ENCODE measurements around the gene ADAMTS1.

Gene ADAMTS1

DNA sequence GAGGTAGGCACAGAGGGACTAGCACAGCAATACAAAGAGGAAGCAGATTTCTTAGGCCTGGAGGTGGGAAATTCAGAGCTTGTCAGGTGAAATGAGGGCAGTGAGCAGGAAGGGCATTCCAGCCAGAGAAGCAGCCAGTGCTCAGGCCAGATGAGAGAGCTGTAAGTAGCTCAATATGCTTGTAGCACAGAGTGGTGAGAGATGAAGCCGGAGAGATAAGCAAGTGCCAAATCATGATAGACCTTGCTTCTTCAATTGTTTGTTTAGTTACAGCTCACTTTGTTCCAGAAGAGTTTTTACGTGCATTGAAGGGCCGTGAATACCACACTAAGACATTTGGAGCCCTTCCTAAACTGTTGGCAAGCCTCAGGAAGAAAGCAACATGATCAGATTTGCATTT is 42.0 kb upstream of the ADAMTS1 start:
- Histone ChIP-seq H3K79me2 (ENCODE audit: control insufficient read depth, insufficient read depth, low read length, poor library complexity) (no peaks in the 10 kb centered on the region), H3K14ac (ENCODE audit: low read length) (no peak overlapping the region), H3K79me1 (ENCODE audit: low read length) (no peaks in the 10 kb centered on the region), H3K4me3 (ENCODE audit: low read depth, low read length) (no peak overlapping the region), H4K12ac (ENCODE audit: low read depth, low read length) (no peak overlapping the region), H4K91ac (ENCODE audit: low read depth, low read length) (no peak overlapping the region), H3K18ac (ENCODE audit: low read length) (no peak overlapping the region), H2BK5ac (ENCODE audit: low read depth, low read length, poor library complexity) (no peak overlapping the region), H2AFZ (ENCODE audit: insufficient read depth, low read length, poor library complexity) (no peak overlapping the region), H3K4me1 (ENCODE audit: control insufficient read depth in 1 of 2, insufficient read depth in 2 of 2, low read length in 2 of 2) (no peaks in the 10 kb centered on the region), H2BK120ac (ENCODE audit: insufficient read depth, low read length, poor library complexity) (no peak overlapping the region), H3K9ac (ENCODE audit: low read length) (no peak overlapping the region), H3K36me3 (ENCODE audit: control insufficient read depth in 1 of 2, insufficient read depth in 2 of 2, low read length in 2 of 2) (no peaks in the 10 kb centered on the region), H4K8ac (ENCODE audit: low read depth, low read length) (no peak overlapping the region), H2BK12ac (ENCODE audit: low read length) (no peak overlapping the region), H3K27ac (ENCODE audit: low read depth, low read length) (no peak overlapping the region), H3K9me3 (ENCODE audit: insufficient read depth, low read depth, low read length) (no peaks in the 10 kb centered on the region), H2AK5ac (ENCODE audit: low read length) (no peak overlapping the region), H3K27me3 (ENCODE audit: insufficient read depth, low read length) (no peaks in the 10 kb centered on the region), H3K23ac (ENCODE audit: low read length) (no peak overlapping the region), H3K4me2 (ENCODE audit: low read length) (no peak overlapping the region), H3K4ac (ENCODE audit: low read depth, low read length) (no peak overlapping the region)
- WGBS (ENCODE audit: extremely low coverage, insufficient coverage, insufficient read length), result no CpG with 5 or more reads among the region's 3 CpGs
- DNase-seq, result no peak

- no peak overlapping the region for H2AFZ ChIP-seq (ENCODE audit: insufficient read depth, low read length, poor library complexity)
- H3K9me3 ChIP-seq (ENCODE audit: insufficient read depth, low read depth, low read length), result no peaks in the 10 kb centered on the region
- no peak overlapping the region for H3K4ac ChIP-seq (ENCODE audit: low read depth, low read length)
- no peak overlapping the region for H2BK120ac ChIP-seq (ENCODE audit: insufficient read depth, low read length, poor library complexity)
- H4K8ac ChIP-seq (ENCODE audit: low read depth, low read length), result no peak overlapping the region
- H3K79me1 ChIP-seq (ENCODE audit: low read length), result no peaks in the 10 kb centered on the region
- H2AK5ac ChIP-seq (ENCODE audit: low read length), result no peak overlapping the region
- no peak overlapping the region for H2BK5ac ChIP-seq (ENCODE audit: low read depth, low read length, poor library complexity)
- no peak overlapping the region for H2BK12ac ChIP-seq (ENCODE audit: low read length)
- H3K4me1 ChIP-seq (ENCODE audit: control insufficient read depth in 1 of 2, insufficient read depth in 2 of 2, low read length in 2 of 2), result no peaks in the 10 kb centered on the region
- no peak overlapping the region for H3K4me2 ChIP-seq (ENCODE audit: low read length)
- no peak overlapping the region for H3K9ac ChIP-seq (ENCODE audit: low read length)
- H3K23ac ChIP-seq (ENCODE audit: low read length), result no peak overlapping the region
- no peaks in the 10 kb centered on the region for H3K36me3 ChIP-seq (ENCODE audit: control insufficient read depth in 1 of 2, insufficient read depth in 2 of 2, low read length in 2 of 2)
- no CpG with 5 or more reads among the region's 2 CpGs for WGBS (ENCODE audit: extremely low coverage, insufficient coverage, insufficient read length)
- no peaks in the 10 kb centered on the region for H3K79me2 ChIP-seq (ENCODE audit: control insufficient read depth, insufficient read depth, low read length, poor library complexity)
- no peak overlapping the region for H3K18ac ChIP-seq (ENCODE audit: low read length)
- H3K27ac ChIP-seq (ENCODE audit: low read depth, low read length), result no peak overlapping the region
- H3K27me3 ChIP-seq (ENCODE audit: insufficient read depth, low read length), result no peaks in the 10 kb centered on the region
- H4K12ac ChIP-seq (ENCODE audit: low read depth, low read length), result no peak overlapping the region
- H3K14ac ChIP-seq (ENCODE audit: low read length), result no peak overlapping the region
- no peak for DNase-seq
- H4K91ac ChIP-seq (ENCODE audit: low read depth, low read length), result no peak overlapping the region
- H3K4me3 ChIP-seq (ENCODE audit: low read depth, low read length), result no peak overlapping the region
These were observed 39.2 kb upstream of the ADAMTS1 start for GRCh38 chr21:26884436-26884835.

DNA sequence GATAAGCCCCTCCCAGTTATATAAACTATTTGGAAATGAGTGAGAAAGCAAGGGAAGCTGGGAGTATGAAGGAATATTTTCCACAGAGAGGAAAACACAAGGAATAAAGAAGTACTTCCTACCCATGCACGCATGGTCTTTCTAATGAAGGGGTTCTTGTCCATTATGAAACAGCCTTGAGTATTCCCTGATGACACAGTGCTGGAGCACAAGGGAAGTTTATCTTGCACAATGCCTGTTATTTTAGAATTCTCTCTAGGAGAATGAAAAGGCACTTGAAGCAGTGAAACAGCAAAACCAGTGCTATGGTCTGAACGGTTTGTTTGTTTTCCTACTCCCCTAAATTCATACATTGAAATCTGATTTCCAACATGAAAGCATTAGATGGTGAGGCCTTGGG is 38.6 kb upstream of the ADAMTS1 start:
- Histone ChIP-seq H2AK5ac (ENCODE audit: low read length) (no peak overlapping the region), H2AFZ (ENCODE audit: insufficient read depth, low read length, poor library complexity) (no peak overlapping the region)
- no CpG with 5 or more reads among the region's 2 CpGs for WGBS (ENCODE audit: extremely low coverage, insufficient coverage, insufficient read length)

GRCh38 chr21:26881504-26882228 is 36.5 kb upstream of the ADAMTS1 start:
- DNase-seq, result peak in 1 of 2 donors; percentile 17
- Histone ChIP-seq H2BK120ac (ENCODE audit: insufficient read depth, low read length, poor library complexity) (no peak overlapping the region), H3K36me3 (ENCODE audit: control insufficient read depth in 1 of 2, insufficient read depth in 2 of 2, low read length in 2 of 2) (no peaks in the 10 kb centered on the region), H3K9me3 (ENCODE audit: insufficient read depth, low read depth, low read length) (no peaks in the 10 kb centered on the region), H3K23ac (ENCODE audit: low read length) (no peak overlapping the region), H3K14ac (ENCODE audit: low read length) (no peak overlapping the region), H3K9ac (ENCODE audit: low read length) (no peak overlapping the region), H3K27ac (ENCODE audit: low read depth, low read length) (no peak overlapping the region), H2BK12ac (ENCODE audit: low read length) (no peak overlapping the region), H4K12ac (ENCODE audit: low read depth, low read length) (no peak overlapping the region), H2AFZ (ENCODE audit: insufficient read depth, low read length, poor library complexity) (no peak overlapping the region), H3K4me1 (ENCODE audit: control insufficient read depth in 1 of 2, insufficient read depth in 2 of 2, low read length in 2 of 2) (no peaks in the 10 kb centered on the region), H4K91ac (ENCODE audit: low read depth, low read length) (no peak overlapping the region), H3K4me3 (ENCODE audit: low read depth, low read length) (no peak overlapping the region), H4K8ac (ENCODE audit: low read depth, low read length) (no peak overlapping the region), H3K79me2 (ENCODE audit: control insufficient read depth, insufficient read depth, low read length, poor library complexity) (no peaks in the 10 kb centered on the region), H3K18ac (ENCODE audit: low read length) (no peak overlapping the region), H2AK5ac (ENCODE audit: low read length) (no peak overlapping the region), H3K4me2 (ENCODE audit: low read length) (no peak overlapping the region), H3K27me3 (ENCODE audit: insufficient read depth, low read length) (no peaks in the 10 kb centered on the region), H2BK5ac (ENCODE audit: low read depth, low read length, poor library complexity) (no peak overlapping the region), H3K4ac (ENCODE audit: low read depth, low read length) (no peak overlapping the region), H3K79me1 (ENCODE audit: low read length) (no peaks in the 10 kb centered on the region)
- no CpG with 5 or more reads among the region's 4 CpGs for WGBS (ENCODE audit: extremely low coverage, insufficient coverage, insufficient read length)

More for the DNA sequence above, 38.6 kb upstream of the ADAMTS1 start:
- H3K4ac ChIP-seq (ENCODE audit: low read depth, low read length), result no peak overlapping the region
- no peak overlapping the region for H3K23ac ChIP-seq (ENCODE audit: low read length)
- no peaks in the 10 kb centered on the region for H3K4me1 ChIP-seq (ENCODE audit: control insufficient read depth in 1 of 2, insufficient read depth in 2 of 2, low read length in 2 of 2)
- H3K4me2 ChIP-seq (ENCODE audit: low read length), result no peak overlapping the region
- no peak overlapping the region for H2BK120ac ChIP-seq (ENCODE audit: insufficient read depth, low read length, poor library complexity)
- H3K36me3 ChIP-seq (ENCODE audit: control insufficient read depth in 1 of 2, insufficient read depth in 2 of 2, low read length in 2 of 2), result no peaks in the 10 kb centered on the region
- H2BK5ac ChIP-seq (ENCODE audit: low read depth, low read length, poor library complexity), result no peak overlapping the region
- no peak overlapping the region for H4K91ac ChIP-seq (ENCODE audit: low read depth, low read length)
- no peak overlapping the region for H3K4me3 ChIP-seq (ENCODE audit: low read depth, low read length)
- H3K9ac ChIP-seq (ENCODE audit: low read length), result no peak overlapping the region
- H4K8ac ChIP-seq (ENCODE audit: low read depth, low read length), result no peak overlapping the region
- H4K12ac ChIP-seq (ENCODE audit: low read depth, low read length), result no peak overlapping the region
- no peak overlapping the region for H3K14ac ChIP-seq (ENCODE audit: low read length)
- no peak overlapping the region for H3K18ac ChIP-seq (ENCODE audit: low read length)
- no peaks in the 10 kb centered on the region for H3K9me3 ChIP-seq (ENCODE audit: insufficient read depth, low read depth, low read length)
- no peak overlapping the region for H3K27ac ChIP-seq (ENCODE audit: low read depth, low read length)
- no peak for DNase-seq
- no peaks in the 10 kb centered on the region for H3K27me3 ChIP-seq (ENCODE audit: insufficient read depth, low read length)
- no peaks in the 10 kb centered on the region for H3K79me1 ChIP-seq (ENCODE audit: low read length)
- no peak overlapping the region for H2BK12ac ChIP-seq (ENCODE audit: low read length)
- H3K79me2 ChIP-seq (ENCODE audit: control insufficient read depth, insufficient read depth, low read length, poor library complexity), result no peaks in the 10 kb centered on the region

All from trophoblast cell (in vitro differentiated cells and primary cell).